K562 (cell line): ENCODE data around the gene TCFL5.

ENCODE experiments used
- POLR2A ChIP-seq: fragments of 450-650 bp; conservative IDR thresholded peaks from 2 replicates; pipeline ENCODE4 v1.6.1; 2016
- TOE1 ChIP-seq, 2 experiments: fragments of 450-650 bp in 1 of 2; sonication (generic) in 1 of 2; formaldehyde crosslinking in 1 of 2; IDR thresholded peaks; 2 replicates each; pipeline versions ENCODE4 v1.7.1 to v1.8.0; 2016 to 2022; ENCODE audit warnings: borderline replicate concordance in 2 of 2, mild to moderate bottlenecking in 2 of 2, antibody characterized with exemption in 1 of 2, inconsistent platforms in 1 of 2, low read depth in 1 of 2, missing genetic modification reagents in 1 of 2, moderate library complexity in 1 of 2
- U2AF1 ChIP-seq: fragments of 200-400 bp; formaldehyde crosslinking; optimal IDR thresholded peaks from 2 replicates; pipeline ENCODE3; 2017; ENCODE audit warnings: mild to moderate bottlenecking, low read depth, low read length, moderate library complexity
- ZNF449 ChIP-seq: fragments of 250-450 bp; sonication (Bioruptor Pico); IDR thresholded peaks from 2 replicates; pipeline ENCODE4 v1.8.0; 2022; ENCODE audit warnings: moderate library complexity, mild to moderate bottlenecking, inconsistent platforms

- TF ChIP-seq POLR2A (no peak), TOE1 (IDR thresholded peaks at IDR 0.05; ENCODE audit: borderline replicate concordance) (no peak), TOE1 (CRISPR knock-in tag; IDR thresholded peaks at IDR 0.05; ENCODE audit: borderline replicate concordance, low read depth) (no peak), ZNF449 (CRISPR knock-in tag) (no peak), U2AF1 (no peak)
Observed at GRCh38 chr20:62836967-62837490, 24.6 kb downstream of the TCFL5 start.
